GM21723 (cell line): ENCODE results near the gene DBX2.
"Not testable (repeated sequence)": the region's sequence is repeated elsewhere in the genome, so short reads cannot be mapped to it uniquely, and the experiment has no call there.

ENCODE experiments used
- ATAC-seq: cut with Tn5 transposase; IDR thresholded peaks from one replicate; pipeline ENCODE4 v1.9.1; 2021; ENCODE audit warnings: mild to moderate bottlenecking, moderate library complexity; ENCODE audit not compliant: unreplicated experiment

The DBX2 gene

GRCh38 chr12:45050751-45051571 is at the start of gene DBX2:
Gene DBX2, minus strand, starts transcription at chr12:45051099. Its CDS starts 172 bp downstream, at chr12:45050927.
- no peak for ATAC-seq

- ATAC-seq, result no peak
Observed at GRCh38 chr12:45098766-45099165, 47.9 kb upstream of the DBX2 start.

GRCh38 chr12:45095417-45095816 is 44.5 kb upstream of the DBX2 start:
- not testable (repeated sequence) for ATAC-seq

GRCh38 chr12:45093051-45093450 is 42.2 kb upstream of the DBX2 start:
- no peak for ATAC-seq

GRCh38 chr12:45089411-45090075 is 38.6 kb upstream of the DBX2 start:
- no peak for ATAC-seq

- ATAC-seq, result no peak
Observed at GRCh38 chr12:45088608-45089007, 37.7 kb upstream of the DBX2 start.

- not testable (repeated sequence) for ATAC-seq
Observed at GRCh38 chr12:45084248-45084647, 33.3 kb upstream of the DBX2 start.

- no peak for ATAC-seq
Observed at GRCh38 chr12:45077251-45077650, 26.4 kb upstream of the DBX2 start.

GRCh38 chr12:45076417-45077026 is 25.6 kb upstream of the DBX2 start:
- no peak for ATAC-seq

- no peak for ATAC-seq
Observed at GRCh38 chr12:45075587-45076282, 24.8 kb upstream of the DBX2 start.

GRCh38 chr12:45065125-45065626 is 14.3 kb upstream of the DBX2 start:
- ATAC-seq, result no peak

GRCh38 chr12:45060976-45061375 is 10.1 kb upstream of the DBX2 start:
- no peak for ATAC-seq

- no peak for ATAC-seq
Observed at GRCh38 chr12:45051572-45052125, 750 bp upstream of the DBX2 start.

GRCh38 chr12:45049912-45050750 is 768 bp downstream of the DBX2 start:
- no peak for ATAC-seq

- ATAC-seq, result no peak
Observed at GRCh38 chr12:45042599-45042998, 8.3 kb downstream of the DBX2 start.

- no peak for ATAC-seq
Observed at GRCh38 chr12:45040977-45041376, 9.9 kb downstream of the DBX2 start.

- ATAC-seq, result no peak
Observed at GRCh38 chr12:45039757-45040156, 11.1 kb downstream of the DBX2 start.

- no peak for ATAC-seq
Observed at GRCh38 chr12:45034861-45035265, 16.0 kb downstream of the DBX2 start.

- no peak for ATAC-seq
Observed at GRCh38 chr12:45017916-45018315, 33.0 kb downstream of the DBX2 start.

GRCh38 chr12:45014396-45014795 is 36.5 kb downstream of the DBX2 start:
- no peak for ATAC-seq
